Breast epithelium (tissue), 4 donors: ENCODE data around the gene IL20RB. TPM values are rescaled to one million over a fixed set of nuclear protein-coding genes. Genes with fewer than 3 reads are reported as not detected.

ENCODE experiments used
- DNase-seq, 2 donors: peaks; one replicate each; pipeline ENCODE4 v3.0.0-alpha.2; 2019; ENCODE audit warnings: low spot score in 2 of 2
- H3K27ac ChIP-seq, 2 donors: fragments of 200-600 bp; sonication (generic) in 1 of 2; one replicate each; pipeline ENCODE4 v1.5.1; 2016 to 2019; ENCODE audit warnings: mild to moderate bottlenecking in 1 of 2
- H3K27me3 ChIP-seq, 2 donors: fragments of 200-600 bp; sonication (generic) in 1 of 2; one replicate each; pipeline versions ENCODE4 v1.5.1 to v1.6.0; 2017 to 2019; ENCODE audit warnings: control low read depth in 1 of 2, mild to moderate bottlenecking in 1 of 2
- H3K36me3 ChIP-seq: fragments of 200-600 bp; one replicate; pipeline ENCODE4 v1.5.1; 2019
- H3K4me1 ChIP-seq, 2 donors: fragments of 200-600 bp; sonication (generic); one replicate each; pipeline ENCODE4 v1.5.1; 2016 to 2019; ENCODE audit warnings: control low read depth in 1 of 2
- H3K4me3 ChIP-seq, 3 donors: fragments of 200-600 bp; sonication (generic); 1 replicate in 2 of 3; 2 replicates in 1 of 3; pipeline ENCODE4 v1.5.1; 2016 to 2019; ENCODE audit warnings: mild to moderate bottlenecking in 3 of 3, moderate library complexity in 2 of 3
- H3K9me3 ChIP-seq, 2 donors: fragments of 200-600 bp; sonication (generic) in 1 of 2; one replicate each; pipeline ENCODE4 v1.5.1; 2016 to 2019; ENCODE audit warnings: control low read depth in 1 of 2
- POLR2A ChIP-seq: fragments of 450-650 bp; IDR thresholded peaks from one replicate; pipeline ENCODE4 v1.6.1; 2016; ENCODE audit warnings: antibody characterized with exemption, mild to moderate bottlenecking, moderate library complexity
- POLR2AphosphoS5 ChIP-seq, 3 donors: sonication (generic); formaldehyde crosslinking; IDR thresholded peaks; one replicate each; pipeline ENCODE4 v1.6.1; 2017; ENCODE audit warnings: antibody characterized with exemption in 3 of 3
- intact Hi-C: fragments of 100-400 bp; cut with DNase I; formaldehyde crosslinking; loops from one replicate; pipeline ENCODE4 v1.15.1; 2023; ENCODE audit warnings: low total_unique reads
- total RNA-seq, 3 donors: library from RNA; depleted of rRNA; stranded (reverse); fragments of >200 nt; gene quantifications; one replicate each; pipeline ENCODE4 v1.1.0, GENCODE V29; 2016
- TF ChIP-seq, protein P1 (sequence below), 3 donors: fragments of 450-650 bp; IDR thresholded peaks; one replicate each; pipeline ENCODE4 v1.5.1; 2016 to 2017; ENCODE audit warnings: antibody characterized with exemption in 3 of 3, mild to moderate bottlenecking in 3 of 3, moderate library complexity in 3 of 3

IL20RB gene
- total RNA-seq, 3 donors from 2014 or later = 1.6 to 2.2 (median 1.6) TPM

DNA sequence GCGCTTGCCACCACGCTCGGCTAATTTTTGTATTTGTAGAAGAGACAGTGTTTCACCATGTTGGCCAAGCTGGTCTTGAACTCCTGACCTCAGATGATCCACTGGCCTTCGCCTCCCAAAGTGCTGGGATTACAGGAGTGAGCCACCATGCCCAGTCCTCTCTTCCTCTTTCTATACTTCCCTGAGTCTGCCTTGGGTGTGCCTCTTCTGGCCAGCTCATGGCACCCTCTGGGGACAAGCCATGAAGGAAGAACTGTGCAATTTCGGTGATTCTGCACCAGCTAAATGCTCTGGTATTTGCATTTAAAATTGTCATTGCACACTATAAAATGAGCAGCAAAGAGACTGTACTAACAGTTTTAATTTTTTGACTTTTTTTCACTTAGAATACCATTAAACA lies 66.6 kb downstream of the IL20RB start:
- H3K36me3 ChIP-seq = no peaks in the 10 kb centered on the region

DNA sequence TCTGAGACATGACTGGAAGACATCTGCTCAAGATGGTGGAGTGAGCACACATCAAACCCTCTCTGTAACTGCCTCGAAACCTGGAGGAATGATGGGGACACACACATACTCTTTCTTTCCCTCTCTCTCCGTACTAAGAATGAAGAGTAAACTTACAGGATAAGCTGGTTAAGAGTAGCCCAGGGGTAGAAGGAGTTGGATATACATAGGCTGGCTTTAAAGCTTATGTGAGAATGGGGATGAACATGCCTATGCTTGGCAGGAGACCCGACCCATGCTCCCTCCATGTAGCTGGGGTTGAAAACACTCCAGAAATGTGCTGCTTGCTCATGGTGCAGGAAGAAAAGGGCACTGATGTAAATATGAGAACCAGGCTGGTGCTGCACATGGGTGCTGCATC lies 68.9 kb downstream of the IL20RB start:
- H3K4me1 ChIP-seq = no peaks in the 10 kb centered on the region
- H3K9me3 ChIP-seq = no peaks in the 10 kb centered on the region
- intact Hi-C loops = no loop called here
- no peak for DNase-seq
- H3K27ac ChIP-seq = no peak overlapping the region
- no peak for TF ChIP-seq POLR2A
- TF ChIP-seq, protein P1, sequence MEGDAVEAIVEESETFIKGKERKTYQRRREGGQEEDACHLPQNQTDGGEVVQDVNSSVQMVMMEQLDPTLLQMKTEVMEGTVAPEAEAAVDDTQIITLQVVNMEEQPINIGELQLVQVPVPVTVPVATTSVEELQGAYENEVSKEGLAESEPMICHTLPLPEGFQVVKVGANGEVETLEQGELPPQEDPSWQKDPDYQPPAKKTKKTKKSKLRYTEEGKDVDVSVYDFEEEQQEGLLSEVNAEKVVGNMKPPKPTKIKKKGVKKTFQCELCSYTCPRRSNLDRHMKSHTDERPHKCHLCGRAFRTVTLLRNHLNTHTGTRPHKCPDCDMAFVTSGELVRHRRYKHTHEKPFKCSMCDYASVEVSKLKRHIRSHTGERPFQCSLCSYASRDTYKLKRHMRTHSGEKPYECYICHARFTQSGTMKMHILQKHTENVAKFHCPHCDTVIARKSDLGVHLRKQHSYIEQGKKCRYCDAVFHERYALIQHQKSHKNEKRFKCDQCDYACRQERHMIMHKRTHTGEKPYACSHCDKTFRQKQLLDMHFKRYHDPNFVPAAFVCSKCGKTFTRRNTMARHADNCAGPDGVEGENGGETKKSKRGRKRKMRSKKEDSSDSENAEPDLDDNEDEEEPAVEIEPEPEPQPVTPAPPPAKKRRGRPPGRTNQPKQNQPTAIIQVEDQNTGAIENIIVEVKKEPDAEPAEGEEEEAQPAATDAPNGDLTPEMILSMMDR (IDR thresholded peaks at IDR 0.05) = no peak
- TF ChIP-seq POLR2AphosphoS5 (IDR thresholded peaks at IDR 0.05) = no peak
- H3K36me3 ChIP-seq = no peaks in the 10 kb centered on the region
- no peaks in the 10 kb centered on the region for H3K27me3 ChIP-seq
- no peak overlapping the region for H3K4me3 ChIP-seq

More for the DNA sequence above, 66.6 kb downstream of the IL20RB start:
- Histone ChIP-seq H3K4me3 (no peak overlapping the region), H3K27ac (no peak overlapping the region), H3K27me3 (no peaks in the 10 kb centered on the region), H3K4me1 (no peaks in the 10 kb centered on the region), H3K9me3 (no peaks in the 10 kb centered on the region)
- DNase-seq = no peak
- TF ChIP-seq POLR2A (no peak), POLR2AphosphoS5 (IDR thresholded peaks at IDR 0.05) (no peak)
- TF ChIP-seq, protein P1 (IDR thresholded peaks at IDR 0.05) = no peak
- intact Hi-C loops = no loop called here

DNA sequence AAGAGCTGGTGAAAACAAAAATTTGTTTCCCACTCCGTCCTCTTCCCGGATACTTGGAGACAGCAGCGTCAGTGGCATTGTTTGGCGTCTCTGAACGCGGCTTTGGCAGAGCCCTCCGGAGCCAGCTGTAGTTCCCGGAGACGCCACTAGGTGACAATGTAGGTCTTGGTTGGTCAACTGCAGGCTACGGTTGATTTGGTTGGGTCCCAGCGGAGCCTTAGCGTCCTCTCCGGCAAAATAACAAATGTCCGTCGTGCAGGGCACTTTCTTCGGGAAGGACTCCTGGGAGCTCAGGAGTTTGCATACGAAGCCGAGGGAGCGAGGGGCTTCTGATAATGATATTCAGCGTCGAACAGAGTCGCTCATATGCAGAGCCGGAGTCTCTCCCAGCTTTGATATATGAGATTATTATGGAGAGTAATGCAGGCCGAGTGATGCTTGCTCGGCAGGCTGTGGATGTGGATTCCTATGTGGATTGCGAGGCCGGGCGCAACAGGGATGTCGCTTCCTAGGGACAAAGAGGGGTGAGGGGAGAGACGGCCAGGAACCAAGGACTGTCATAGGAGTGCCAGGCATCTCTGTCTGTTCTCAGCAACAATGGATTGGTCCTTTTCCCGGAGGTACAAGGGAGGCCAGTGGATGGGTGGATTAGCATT lies 74.8 kb downstream of the IL20RB start:
- TF ChIP-seq, protein P1 (IDR thresholded peaks at IDR 0.05) = peak; percentile 73 to 89 (median 82)
- no peak for TF ChIP-seq POLR2A
- intact Hi-C loops = no loop called here
- Histone ChIP-seq H3K4me1 (no peaks in the 10 kb centered on the region), H3K27ac (no peak overlapping the region), H3K27me3 (no peaks in the 10 kb centered on the region), H3K9me3 (no peaks in the 10 kb centered on the region), H3K36me3 (no peaks in the 10 kb centered on the region), H3K4me3 (peak overlapping the region; percentile 23 to 56 (median 33))
- peak; percentile 53 to 85 for DNase-seq

DNA sequence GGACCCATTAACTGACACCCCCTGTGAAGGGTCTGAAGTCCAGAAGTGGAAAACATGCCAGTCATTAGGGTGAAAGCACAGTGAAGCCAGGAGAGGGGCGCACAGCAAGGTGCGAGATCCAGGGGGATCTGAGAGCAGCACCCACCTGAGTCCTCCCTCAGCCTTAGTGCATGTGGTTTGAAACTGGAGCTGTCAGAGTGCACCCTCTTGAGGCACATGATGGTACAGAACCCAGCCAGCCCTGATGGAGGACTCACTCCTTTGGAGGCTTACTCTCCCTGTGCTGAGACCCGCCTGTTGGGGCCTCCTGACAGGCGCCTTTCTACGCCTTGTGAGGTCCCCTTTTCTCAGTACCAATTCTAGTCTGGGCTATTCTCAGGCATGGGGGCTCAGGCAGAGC lies 77.8 kb downstream of the IL20RB start:
- intact Hi-C loops = no loop called here
- H3K9me3 ChIP-seq = no peaks in the 10 kb centered on the region
- DNase-seq = no peak
- no peaks in the 10 kb centered on the region for H3K4me1 ChIP-seq
- no peak overlapping the region for H3K27ac ChIP-seq
- H3K27me3 ChIP-seq = no peaks in the 10 kb centered on the region
- no peaks in the 10 kb centered on the region for H3K36me3 ChIP-seq
- no peak overlapping the region for H3K4me3 ChIP-seq
- TF ChIP-seq POLR2AphosphoS5 (IDR thresholded peaks at IDR 0.05) (no peak), POLR2A (no peak)
- TF ChIP-seq, protein P1 (IDR thresholded peaks at IDR 0.05) = no peak

DNA sequence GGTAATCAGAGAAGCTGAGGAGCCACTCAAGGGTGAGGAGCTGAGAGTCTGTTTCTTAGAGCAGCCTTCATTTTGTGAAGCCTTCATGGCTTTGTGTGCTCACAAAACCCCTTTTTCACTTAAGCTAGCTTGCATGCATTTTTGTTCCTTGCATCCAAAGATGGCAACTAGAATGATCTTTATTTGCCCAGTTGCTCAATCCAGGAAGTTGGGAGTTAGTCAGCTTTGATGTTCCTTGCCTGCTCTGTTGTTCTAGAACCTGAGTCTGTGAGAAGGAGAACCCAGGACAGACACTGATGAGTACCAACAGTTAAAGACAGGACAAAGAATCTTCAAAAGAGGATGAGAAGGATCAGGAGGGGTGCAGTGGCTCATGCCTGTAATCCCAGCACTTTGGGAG lies 81.8 kb downstream of the IL20RB start:
- DNase-seq = no peak
- Histone ChIP-seq H3K4me3 (no peak overlapping the region), H3K27ac (no peak overlapping the region), H3K4me1 (no peaks in the 10 kb centered on the region), H3K27me3 (no peaks in the 10 kb centered on the region), H3K9me3 (no peaks in the 10 kb centered on the region), H3K36me3 (no peaks in the 10 kb centered on the region)
- intact Hi-C loops = no loop called here
- TF ChIP-seq POLR2A = no peak
- TF ChIP-seq POLR2AphosphoS5 (IDR thresholded peaks at IDR 0.05) = no peak
- TF ChIP-seq, protein P1 (IDR thresholded peaks at IDR 0.05) = no peak
